ENCODE data around the gene SMURF2. TPM values are rescaled to one million over a fixed set of nuclear protein-coding genes. Genes with fewer than 3 reads are reported as not detected.
A peak's percentile ranks its signal among the peaks of the same experiment; 100 is the strongest.

SMURF2 gene
- total and polyA plus RNA-seq, 10 donors: 5.4 to 35.7 (median 25.0) TPM

- TF ChIP-seq CTCF (IDR thresholded peaks at IDR 0.05 in 8 of 11, conservative IDR thresholded peaks at IDR 0.05 in 3 of 11) (no peak), POLR2A (IDR thresholded peaks at IDR 0.05) (no peak), POLR2AphosphoS5 (IDR thresholded peaks at IDR 0.05) (no peak)
Observed at GRCh38 chr17:64503821-64504768, 158.0 kb downstream of the SMURF2 start.

GRCh38 chr17:64503341-64503740 lies 158.8 kb downstream of the SMURF2 start:
- H3K4me1 ChIP-seq: peaks cover 37 to 78% (median 72%) of the 10 kb centered on the region in 6 donors
- intact Hi-C loops (cut with DNase I; ENCODE audit: low total_unique reads): no loop called here
- no peaks in the 10 kb centered on the region for H3K9me3 ChIP-seq
- no peak for TF ChIP-seq CTCF (IDR thresholded peaks at IDR 0.05 in 8 of 11, conservative IDR thresholded peaks at IDR 0.05 in 3 of 11)
- TF ChIP-seq POLR2AphosphoS5 (IDR thresholded peaks at IDR 0.05): no peak
- TF ChIP-seq POLR2A (IDR thresholded peaks at IDR 0.05): no peak
- DNase-seq: no peak
- H3K27ac ChIP-seq: peak overlapping the region in 5 of 8 donors; percentile 24 to 100 (median 100)
- 78 to 88% (median 83%) methylated on average over 5 of the region's 5 CpGs for WGBS, 5 donors
- peak overlapping the region in 5 of 8 donors; percentile 70 to 92 (median 84) for H3K4me3 ChIP-seq
- peaks cover 9 to 67% (median 63%) of the 10 kb centered on the region in 6 donors for H3K36me3 ChIP-seq
- no peaks in the 10 kb centered on the region for H3K27me3 ChIP-seq (replicated peaks in 1 of 7)

More at GRCh38 chr17:64503821-64504768, 158.0 kb downstream of the SMURF2 start:
- Histone ChIP-seq H3K4me3 (peak overlapping the region; percentile 70 to 96 (median 86)), H3K27ac (peak overlapping the region; percentile 99 to 100 (median 100)), H3K4me1 (peaks cover 45 to 78% (median 73%) of the 10 kb centered on the region in 6 donors), H3K27me3 (replicated peaks in 1 of 7) (no peaks in the 10 kb centered on the region), H3K36me3 (peaks cover 9 to 63% (median 59%) of the 10 kb centered on the region in 6 donors), H3K9me3 (no peaks in the 10 kb centered on the region)
- no peak for DNase-seq
- intact Hi-C loops (cut with DNase I; ENCODE audit: low total_unique reads): no loop called here
- 25 to 43% (median 37%) methylated on average over 7 of the region's 7 CpGs for WGBS, 5 donors

GRCh38 chr17:64502809-64503208 lies 159.3 kb downstream of the SMURF2 start:
- H3K4me1 ChIP-seq: peaks cover 32 to 78% (median 72%) of the 10 kb centered on the region in 6 donors

More at GRCh38 chr17:64502809-64503208, 159.3 kb downstream of the SMURF2 start:
- peaks cover 9 to 73% (median 66%) of the 10 kb centered on the region in 6 donors for H3K36me3 ChIP-seq
- peak overlapping the region in 2 of 8 donors; percentile 84 to 87 for H3K4me3 ChIP-seq
- no peak for TF ChIP-seq POLR2A (IDR thresholded peaks at IDR 0.05)
- no peak for TF ChIP-seq POLR2AphosphoS5 (IDR thresholded peaks at IDR 0.05)
- no peak for TF ChIP-seq CTCF (IDR thresholded peaks at IDR 0.05 in 8 of 11, conservative IDR thresholded peaks at IDR 0.05 in 3 of 11)
- H3K27me3 ChIP-seq (replicated peaks in 1 of 7): no peaks in the 10 kb centered on the region
- H3K9me3 ChIP-seq: no peaks in the 10 kb centered on the region
- peak overlapping the region in 4 of 8 donors; percentile 24 to 100 (median 100) for H3K27ac ChIP-seq
- 70 to 89% (median 83%) methylated on average over 2 of the region's 2 CpGs for WGBS, 5 donors
- DNase-seq: no peak
- intact Hi-C loops (cut with DNase I; ENCODE audit: low total_unique reads): no loop called here

Measured in spleen (tissue), 11 donors.